HepG2 (cell line): ENCODE measurements around the gene B9D2.

ENCODE experiments used
- JARID2 ChIP-seq: sonication (generic); formaldehyde crosslinking; IDR thresholded peaks from 2 replicates; pipeline ENCODE4 v1.8.1; 2023; ENCODE audit warnings: missing genetic modification reagents, inconsistent platforms; ENCODE audit not compliant: insufficient replicate concordance
- SETDB1 ChIP-seq: sonication (generic); formaldehyde crosslinking; IDR thresholded peaks from 2 replicates; pipeline ENCODE4 v1.5.1; 2020; ENCODE audit warnings: missing genetic modification reagents, mild to moderate bottlenecking, borderline replicate concordance
- SIN3A ChIP-seq: IDR thresholded peaks from 2 replicates; pipeline ENCODE4 v1.6.1; 2011; ENCODE audit warnings: low read depth, mild to moderate bottlenecking, control low read depth, low read length, borderline replicate concordance
- TF ChIP-seq, protein P1 (sequence below): sonication (generic); formaldehyde crosslinking; IDR thresholded peaks from 2 replicates; pipeline ENCODE4 v1.4.0; 2020; ENCODE audit warnings: missing genetic modification reagents, mild to moderate bottlenecking, borderline replicate concordance

DNA sequence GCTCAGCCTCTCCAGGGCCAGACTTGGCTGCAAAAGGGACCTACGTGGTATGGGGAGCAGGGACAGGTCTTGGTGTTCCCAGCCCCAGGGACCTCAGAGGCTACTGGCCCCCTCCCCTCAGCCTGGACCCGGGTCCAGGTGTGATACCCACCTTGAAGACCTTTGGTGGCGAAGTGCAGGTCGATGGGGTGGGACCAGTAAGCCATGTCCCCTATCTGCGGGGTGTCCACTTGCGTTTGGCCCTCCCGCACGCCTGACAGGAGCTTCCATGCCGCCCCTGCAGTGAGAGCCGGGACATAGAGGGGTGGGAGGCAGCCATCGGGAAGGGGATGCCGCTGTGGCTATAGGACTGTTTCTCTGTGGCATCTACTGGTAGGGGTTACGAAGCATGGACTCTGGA lies 6.2 kb downstream of the B9D2 start:
- TF ChIP-seq, protein P1, sequence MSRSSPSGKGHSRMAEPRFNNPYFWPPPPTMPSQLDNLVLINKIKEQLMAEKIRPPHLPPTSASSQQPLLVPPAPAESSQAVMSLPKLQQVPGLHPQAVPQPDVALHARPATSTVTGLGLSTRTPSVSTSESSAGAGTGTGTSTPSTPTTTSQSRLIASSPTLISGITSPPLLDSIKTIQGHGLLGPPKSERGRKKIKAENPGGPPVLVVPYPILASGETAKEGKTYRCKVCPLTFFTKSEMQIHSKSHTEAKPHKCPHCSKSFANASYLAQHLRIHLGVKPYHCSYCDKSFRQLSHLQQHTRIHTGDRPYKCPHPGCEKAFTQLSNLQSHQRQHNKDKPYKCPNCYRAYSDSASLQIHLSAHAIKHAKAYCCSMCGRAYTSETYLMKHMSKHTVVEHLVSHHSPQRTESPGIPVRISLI (CRISPR knock-in tag): no peak
- no peak for TF ChIP-seq SIN3A
- no peak for TF ChIP-seq JARID2 (CRISPR knock-in tag)
- no peak for TF ChIP-seq SETDB1 (CRISPR knock-in tag)
